HG02852 (cell line): ENCODE results near the gene KCNQ2.

Experiments used
- ATAC-seq: cut with Tn5 transposase; IDR thresholded peaks from one replicate; pipeline ENCODE4 v1.9.1; 2021; ENCODE audit warnings: mild to moderate bottlenecking, moderate library complexity; ENCODE audit not compliant: unreplicated experiment

KCNQ2 gene

GRCh38 chr20:63455568-63455859, 16.9 kb downstream of the KCNQ2 start:
- no peak for ATAC-seq

- no peak for ATAC-seq
These were observed 17.5 kb downstream of the KCNQ2 start for GRCh38 chr20:63454731-63455567.

- ATAC-seq: no peak
These were observed 19.5 kb downstream of the KCNQ2 start for GRCh38 chr20:63452821-63453523.

GRCh38 chr20:63452341-63452740, 20.1 kb downstream of the KCNQ2 start:
- no peak for ATAC-seq

- ATAC-seq: no peak
These were observed 20.6 kb downstream of the KCNQ2 start for GRCh38 chr20:63451821-63452220.

GRCh38 chr20:63449796-63450730, 22.4 kb downstream of the KCNQ2 start:
- ATAC-seq: no peak

- ATAC-seq: no peak
These were observed 23.4 kb downstream of the KCNQ2 start for GRCh38 chr20:63449025-63449424.

- no peak for ATAC-seq
These were observed 24.4 kb downstream of the KCNQ2 start for GRCh38 chr20:63448031-63448430.

GRCh38 chr20:63447320-63447719, 25.1 kb downstream of the KCNQ2 start:
- no peak for ATAC-seq

- no peak for ATAC-seq
These were observed 26.0 kb downstream of the KCNQ2 start for GRCh38 chr20:63446216-63447024.

- no peak for ATAC-seq
These were observed 27.2 kb downstream of the KCNQ2 start for GRCh38 chr20:63445075-63445734.

- no peak for ATAC-seq
These were observed 27.9 kb downstream of the KCNQ2 start for GRCh38 chr20:63444548-63444947.

GRCh38 chr20:63443606-63444395, 28.7 kb downstream of the KCNQ2 start:
- ATAC-seq: no peak

- no peak for ATAC-seq
These were observed 30.4 kb downstream of the KCNQ2 start for GRCh38 chr20:63442100-63442493.

- ATAC-seq: no peak
These were observed 31.0 kb downstream of the KCNQ2 start for GRCh38 chr20:63441136-63442099.

GRCh38 chr20:63440366-63440955, 32.0 kb downstream of the KCNQ2 start:
- no peak for ATAC-seq

GRCh38 chr20:63439866-63440265, 32.6 kb downstream of the KCNQ2 start:
- ATAC-seq: no peak

- ATAC-seq: no peak
These were observed 34.3 kb downstream of the KCNQ2 start for GRCh38 chr20:63438121-63438520.
